ENCODE results near the gene MTG2. TPM values are rescaled to one million over a fixed set of nuclear protein-coding genes. Genes with fewer than 3 reads are reported as not detected.
A peak's percentile ranks its signal among the peaks of the same experiment; 100 is the strongest.

The MTG2 gene
- total and polyA plus RNA-seq, 2 of the 8 experiments (the other 6 are each of a cell fraction or from before 2014, with no cell fraction given), result 14.4 to 22.8 TPM

GRCh38 chr20:62182469-62183425, at the start of gene MTG2 (continued):
- TF ChIP-seq SP2 (IDR thresholded peaks at IDR 0.05; ENCODE audit: low read length) (no peak), NANOG (IDR thresholded peaks at IDR 0.05; ENCODE audit: insufficient read depth, low read depth, low read length, poor library complexity, severe bottlenecking) (no peak), TEAD4 (IDR thresholded peaks at IDR 0.05; ENCODE audit: low read depth, low read length) (no peak), RBBP5 (IDR thresholded peaks at IDR 0.05; ENCODE audit: borderline replicate concordance, low read depth, low read length) (peak; percentile 92; the same call in 1 of the 2 replicates), SAP30 (IDR thresholded peaks at IDR 0.05; ENCODE audit: insufficient read depth, insufficient replicate concordance, low read length) (no peak), SIN3A (conservative IDR thresholded peaks at IDR 0.05 in 1 of 2, IDR thresholded peaks at IDR 0.05 in 1 of 2; ENCODE audit: low read depth in 1 of 2, low read length in 2 of 2) (peak in 1 of 2 experiments; percentile 18; a peak in 2 of 4 replicates)
